ENCODE data around the gene LRP6. TPM values are rescaled to one million over a fixed set of nuclear protein-coding genes. Genes with fewer than 3 reads are reported as not detected.

The LRP6 gene
- total and polyA plus RNA-seq, 8 donors, result 44.5 to 65.7 (median 62.2) TPM

GRCh38 chr12:12180575-12180974 lies 86.3 kb downstream of the LRP6 start:
- TF ChIP-seq CTCF (IDR thresholded peaks at IDR 0.05), result no peak
- Histone ChIP-seq H3K27ac (no peak overlapping the region), H3K4me1 (peaks cover 0 to 10% of the 10 kb centered on the region in 2 donors), H3K9me3 (no peaks in the 10 kb centered on the region), H3K36me3 (no peaks in the 10 kb centered on the region), H3K4me3 (no peak overlapping the region), H3K27me3 (no peaks in the 10 kb centered on the region)
- ATAC-seq (no peak), DNase-seq (no peak)
- intact Hi-C loops (cut with DNase I), result no loop called here

- no peaks in the 10 kb centered on the region for H3K36me3 ChIP-seq
- intact Hi-C loops (cut with DNase I), result no loop called here
- TF ChIP-seq CTCF (IDR thresholded peaks at IDR 0.05), result no peak
- H3K27ac ChIP-seq, result no peak overlapping the region
- peaks cover 0 to 10% of the 10 kb centered on the region in 2 donors for H3K4me1 ChIP-seq
- no peaks in the 10 kb centered on the region for H3K9me3 ChIP-seq
- DNase-seq (no peak), ATAC-seq (no peak)
- no peaks in the 10 kb centered on the region for H3K27me3 ChIP-seq
- H3K4me3 ChIP-seq, result no peak overlapping the region
Observed at GRCh38 chr12:12180136-12180535, 86.7 kb downstream of the LRP6 start.

GRCh38 chr12:12178559-12178958 lies 88.3 kb downstream of the LRP6 start:
- Histone ChIP-seq H3K27me3 (peaks cover 0 to 4% of the 10 kb centered on the region in 2 donors), H3K27ac (no peak overlapping the region)

GRCh38 chr12:12176402-12176801 lies 90.4 kb downstream of the LRP6 start:
- Histone ChIP-seq H3K9me3 (no peaks in the 10 kb centered on the region), H3K4me1 (no peaks in the 10 kb centered on the region), H3K4me3 (no peak overlapping the region), H3K27ac (no peak overlapping the region), H3K36me3 (no peaks in the 10 kb centered on the region), H3K27me3 (peaks cover 0 to 4% of the 10 kb centered on the region in 2 donors)
- intact Hi-C loops (cut with DNase I), result no loop called here
- ATAC-seq, result no peak
- DNase-seq, result no peak
- TF ChIP-seq CTCF (IDR thresholded peaks at IDR 0.05), result no peak

More at GRCh38 chr12:12178559-12178958, 88.3 kb downstream of the LRP6 start:
- DNase-seq (no peak), ATAC-seq (no peak)
- TF ChIP-seq CTCF (IDR thresholded peaks at IDR 0.05), result no peak
- Histone ChIP-seq H3K9me3 (no peaks in the 10 kb centered on the region), H3K4me3 (no peak overlapping the region), H3K4me1 (peaks cover 0 to 10% of the 10 kb centered on the region in 2 donors), H3K36me3 (no peaks in the 10 kb centered on the region)
- intact Hi-C loops (cut with DNase I), result no loop called here

- Histone ChIP-seq H3K36me3 (no peaks in the 10 kb centered on the region), H3K4me1 (no peaks in the 10 kb centered on the region), H3K9me3 (no peaks in the 10 kb centered on the region), H3K27me3 (peaks cover 0 to 4% of the 10 kb centered on the region in 2 donors), H3K4me3 (no peak overlapping the region), H3K27ac (no peak overlapping the region)
- intact Hi-C loops (cut with DNase I), result no loop called here
- TF ChIP-seq CTCF (IDR thresholded peaks at IDR 0.05), result no peak
- ATAC-seq (peak; percentile 33), DNase-seq (no peak)
Observed at GRCh38 chr12:12171991-12172511, 94.8 kb downstream of the LRP6 start.
